IMR-90 (cell line): Measurements from ENCODE around the gene TNFSF12. TPM values are rescaled to one million over a fixed set of nuclear protein-coding genes. Genes with fewer than 3 reads are reported as not detected.

Experiments
- ATAC-seq: fragments of 200-7000 bp; cut with Tn5 transposase; 2 replicates; pipeline ENCODE4 v1.9.1; 2020; ENCODE audit warnings: low read depth, mild to moderate bottlenecking, moderate library complexity
- BruUV-seq: library from RNA; stranded (reverse); fragments of 400-500 nt; replicated peaks from 2 replicates; lab custom pipeline; 2021; lab: Mats Ljungman, UMichigan
- CTCF ChIA-PET: fragments of 300-600 bp; formaldehyde crosslinking; extraction: SDS; loops from one replicate; lab custom pipeline; 2021; ENCODE audit warnings: antibody characterized with exemption; lab: Yijun Ruan, JAX
- POLR2A ChIA-PET: fragments of 300-600 bp; sonication (Branson Sonifier 250); formaldehyde crosslinking; loops from one replicate; lab custom pipeline; 2022; ENCODE audit warnings: antibody characterized with exemption; ENCODE audit not compliant: unreplicated experiment; lab: Charles Lee
- DNase-seq: peaks from one replicate; pipeline ENCODE4 v3.0.0; 2013
- H2AFZ ChIP-seq: replicated peaks from 2 replicates; pipeline ENCODE3; 2013; ENCODE audit warnings: low read length, mild to moderate bottlenecking; ENCODE audit not compliant: poor library complexity
- H2AK5ac ChIP-seq: 2 replicates; pipeline ENCODE4 v1.6.1; 2013; ENCODE audit warnings: low read depth, low read length, inconsistent platforms
- H2AK9ac ChIP-seq: replicated peaks from 2 replicates; pipeline ENCODE3; 2013; ENCODE audit warnings: mild to moderate bottlenecking, low read depth, low read length, moderate library complexity; ENCODE audit not compliant: poor library complexity
- H2BK120ac ChIP-seq: 2 replicates; pipeline ENCODE4 v1.6.1; 2013; ENCODE audit warnings: low read depth, low read length, inconsistent platforms
- H2BK15ac ChIP-seq: 3 replicates; pipeline ENCODE4 v1.6.1; 2013; ENCODE audit warnings: low read depth, low read length, inconsistent platforms
- H2BK20ac ChIP-seq: 2 replicates; pipeline ENCODE4 v1.6.1; 2013; ENCODE audit warnings: low read depth, mild to moderate bottlenecking, inconsistent platforms, low read length, moderate library complexity
- H2BK5ac ChIP-seq: 2 replicates; pipeline ENCODE4 v1.6.1; 2013; ENCODE audit warnings: mild to moderate bottlenecking, low read depth, low read length, inconsistent platforms; ENCODE audit not compliant: poor library complexity, severe bottlenecking
- H3K14ac ChIP-seq: replicated peaks from 2 replicates; pipeline ENCODE4 v1.6.1; 2013; ENCODE audit warnings: low read depth, low read length, inconsistent platforms
- H3K18ac ChIP-seq: 2 replicates; pipeline ENCODE4 v1.6.1; 2013; ENCODE audit warnings: low read depth, low read length, control low read depth
- H3K23ac ChIP-seq: 2 replicates; pipeline ENCODE4 v1.6.1; 2013; ENCODE audit warnings: low read depth, low read length, inconsistent platforms
- H3K27ac ChIP-seq: 2 replicates; pipeline ENCODE4 v1.5.1; 2013; ENCODE audit warnings: mild to moderate bottlenecking, control low read depth, low read length; ENCODE audit not compliant: insufficient read depth
- H3K27me3 ChIP-seq: 2 replicates; pipeline ENCODE4 v1.6.1; 2013; ENCODE audit warnings: low read length; ENCODE audit not compliant: control insufficient read depth, insufficient read depth
- H3K36me3 ChIP-seq: 2 replicates; pipeline ENCODE4 v1.6.1; 2013; ENCODE audit warnings: low read length, mixed read lengths; ENCODE audit not compliant: control insufficient read depth, insufficient read depth
- H3K4ac ChIP-seq: 2 replicates; pipeline ENCODE4 v1.6.1; 2013; ENCODE audit warnings: low read depth, low read length, inconsistent platforms
- H3K4me1 ChIP-seq: 2 replicates; pipeline ENCODE4 v1.6.1; 2013; ENCODE audit warnings: low read length, mixed read lengths; ENCODE audit not compliant: control insufficient read depth, insufficient read depth
- H3K4me2 ChIP-seq: 2 replicates; pipeline ENCODE4 v1.6.1; 2013; ENCODE audit warnings: low read depth, mild to moderate bottlenecking, control low read depth, low read length, moderate library complexity
- H3K4me3 ChIP-seq: 2 replicates; pipeline ENCODE4 v1.5.1; 2013; ENCODE audit warnings: low read depth, mild to moderate bottlenecking, control low read depth, low read length, moderate library complexity; ENCODE audit not compliant: insufficient read depth
- H3K56ac ChIP-seq: 2 replicates; pipeline ENCODE4 v1.6.1; 2013; ENCODE audit warnings: low read length, inconsistent platforms; ENCODE audit not compliant: insufficient read depth; ENCODE audit errors: extremely low read depth
- H3K79me1 ChIP-seq, 2 experiments: 2 replicates each; pipeline ENCODE4 v1.6.1; 2013; ENCODE audit warnings: low read length in 2 of 2, inconsistent platforms in 1 of 2, low read depth in 1 of 2
- H3K9ac ChIP-seq: 2 replicates; pipeline ENCODE4 v1.6.1; 2013; ENCODE audit warnings: low read depth, low read length, control low read depth
- H3K9me1 ChIP-seq: 2 replicates; pipeline ENCODE4 v1.6.1; 2013; ENCODE audit warnings: low read length, inconsistent platforms; ENCODE audit not compliant: insufficient read depth
- H3K9me3 ChIP-seq: 2 replicates; pipeline ENCODE4 v1.6.1; 2013; ENCODE audit warnings: low read length; ENCODE audit not compliant: control insufficient read depth, insufficient read depth
- H4K20me1 ChIP-seq: 2 replicates; pipeline ENCODE4 v1.6.1; 2013; ENCODE audit warnings: low read length, inconsistent platforms; ENCODE audit not compliant: insufficient read depth
- H4K5ac ChIP-seq: 2 replicates; pipeline ENCODE4 v1.6.1; 2013; ENCODE audit warnings: mild to moderate bottlenecking, low read depth, low read length, control low read depth
- H4K8ac ChIP-seq, 2 experiments: 2 replicates each; pipeline ENCODE4 v1.6.1; 2013; ENCODE audit warnings: low read depth in 2 of 2, low read length in 2 of 2, control low read depth in 1 of 2, inconsistent platforms in 1 of 2
- H4K91ac ChIP-seq: 2 replicates; pipeline ENCODE4 v1.6.1; 2013; ENCODE audit warnings: low read depth, low read length, inconsistent platforms; ENCODE audit not compliant: insufficient read depth
- BHLHE40 ChIP-seq: fragments of 150-350 bp; IDR thresholded peaks from 2 replicates; pipeline ENCODE4 v1.6.1; 2016; ENCODE audit warnings: mild to moderate bottlenecking, low read depth, low read length
- CHD1 ChIP-seq: IDR thresholded peaks from 2 replicates; pipeline ENCODE4 v1.6.1; 2012; ENCODE audit warnings: low read depth, low read length, improper control_type of control experiment
- CTCF ChIP-seq: conservative IDR thresholded peaks from 2 replicates; pipeline ENCODE4 v1.5.1; 2012; ENCODE audit warnings: mild to moderate bottlenecking, low read depth, low read length, improper control_type of control experiment
- ELK1 ChIP-seq: fragments of 150-350 bp; IDR thresholded peaks from 2 replicates; pipeline ENCODE4 v1.6.1; 2016; ENCODE audit warnings: low read depth, mild to moderate bottlenecking, low read length, moderate library complexity, borderline replicate concordance
- FOS ChIP-seq: fragments of 150-350 bp; IDR thresholded peaks from 2 replicates; pipeline ENCODE4 v1.6.1; 2016; ENCODE audit warnings: low read depth, low read length
- MAFK ChIP-seq: IDR thresholded peaks from 2 replicates; pipeline ENCODE4 v1.6.1; 2012; ENCODE audit warnings: low read depth, low read length, improper control_type of control experiment
- MAZ ChIP-seq: IDR thresholded peaks from 2 replicates; pipeline ENCODE4 v1.6.1; 2012; ENCODE audit warnings: low read depth, mild to moderate bottlenecking, low read length, improper control_type of control experiment, moderate library complexity, borderline replicate concordance
- MXI1 ChIP-seq: IDR thresholded peaks from 2 replicates; pipeline ENCODE4 v1.6.1; 2012; ENCODE audit warnings: low read depth, mild to moderate bottlenecking, low read length, moderate library complexity, borderline replicate concordance
- NFE2L2 ChIP-seq: fragments of 150-350 bp; IDR thresholded peaks from 2 replicates; pipeline ENCODE4 v1.6.1; 2016; ENCODE audit warnings: low read depth, mild to moderate bottlenecking, low read length
- POLR2A ChIP-seq: IDR thresholded peaks from 2 replicates; pipeline ENCODE4 v1.6.1; 2012; ENCODE audit warnings: mild to moderate bottlenecking, low read depth, low read length
- RAD21 ChIP-seq: IDR thresholded peaks from 2 replicates; pipeline ENCODE4 v1.6.1; 2012; ENCODE audit warnings: low read length, improper control_type of control experiment
- RCOR1 ChIP-seq: IDR thresholded peaks from 2 replicates; pipeline ENCODE4 v1.6.1; 2012; ENCODE audit warnings: mild to moderate bottlenecking, low read length, improper control_type of control experiment; ENCODE audit not compliant: insufficient replicate concordance
- SMC3 ChIP-seq: fragments of 150-350 bp; IDR thresholded peaks from 2 replicates; pipeline ENCODE4 v1.6.1; 2016; ENCODE audit warnings: low read depth, mild to moderate bottlenecking, antibody characterized with exemption, low read length, moderate library complexity
- USF2 ChIP-seq: fragments of 150-350 bp; IDR thresholded peaks from 2 replicates; pipeline ENCODE4 v1.6.1; 2017; ENCODE audit warnings: mild to moderate bottlenecking, antibody characterized with exemption, low read length, low read depth
- WGBS, 2 experiments: methylation state at CpG; one replicate each; pipeline versions ENCODE4 v1.1.5 to v1.1.7; 2013; ENCODE audit warnings: missing lambda C conversion rate in 2 of 2; ENCODE audit not compliant: insufficient read length in 1 of 2; ENCODE audit errors: extremely low coverage in 2 of 2; 5-methylcytosine and 5-hydroxymethylcytosine counted together
- dilution Hi-C: fragments of 300-500 bp; cut with HindIII; formaldehyde crosslinking; loops from one replicate; pipeline ENCODE4 v1.14.3; 2018; ENCODE audit warnings: low sequenced_read_pairs; ENCODE audit not compliant: unreplicated experiment
- in situ Hi-C: fragments of 300-500 bp; cut with MboI; formaldehyde crosslinking; loops from 3 replicates; pipeline ENCODE4 v1.14.3; 2019; ENCODE audit warnings: low sequenced_read_pairs, inconsistent platforms, mixed read lengths
- intact Hi-C: fragments of 100-400 bp; cut with micrococcal nuclease; formaldehyde crosslinking; loops from 2 replicates; pipeline ENCODE4 v1.10.0; 2022
- polyA plus RNA-seq, 3 experiments: library from polyadenylated mRNA; depleted of rRNA; stranded (reverse); fragments of >200 nt; gene quantifications; 2 replicates each; pipeline ENCODE4 v1.2.3, GENCODE V29; 2012; ENCODE audit warnings: low replicate concordance in 1 of 3
- total RNA-seq: library from RNA; depleted of rRNA; stranded (reverse); fragments of >200 nt; gene quantifications from 2 replicates; pipeline ENCODE4 v1.2.3, GENCODE V29; 2012

Gene TNFSF12
- total and polyA plus RNA-seq, 2 of the 4 experiments (the other 2 are of a cell fraction): 2.7 to 22.0 TPM

- Histone ChIP-seq H4K8ac (peak overlapping the region; percentile 73 to 91), H3K27ac (peak overlapping the region; percentile 84), H2AK5ac (peak overlapping the region; percentile 98), H2BK120ac (no peak overlapping the region), H3K4ac (peak overlapping the region; percentile 31), H3K9me3 (no peaks in the 10 kb centered on the region), H2AK9ac (peak overlapping the region; percentile 100), H3K36me3 (peaks cover 20% of the 10 kb centered on the region), H3K4me1 (peaks cover 9% of the 10 kb centered on the region), H3K14ac (0 out of 2 replicates have a peak overlapping the region, but pooled peaks have one; percentile 31), H2BK5ac (no peak overlapping the region), H3K9ac (peak overlapping the region; percentile 74), H3K18ac (no peak overlapping the region), H3K4me3 (peak overlapping the region; percentile 79), H3K79me1 (peaks cover 24 to 30% of the 10 kb centered on the region in 2 experiments), H2BK15ac (peak overlapping the region; percentile 51; the same call in 1 of the 3 replicates), H4K5ac (peak overlapping the region; percentile 18), H2BK20ac (no peak overlapping the region), H3K23ac (peak overlapping the region; percentile 39; the same call in 1 of the 2 replicates), H3K56ac (peak overlapping the region; percentile 68; the same call in 1 of the 2 replicates), H3K9me1 (no peaks in the 10 kb centered on the region), H4K20me1 (no peaks in the 10 kb centered on the region), H3K27me3 (no peaks in the 10 kb centered on the region), H2AFZ (peak overlapping the region; percentile 99), H3K4me2 (peak overlapping the region; percentile 98), H4K91ac (peak overlapping the region; percentile 54)
- WGBS, 2 experiments: 0% methylated on average over 13 of the region's 32 CpGs; no CpG with 5 or more reads in 1 of the 2 experiments
- POLR2A ChIA-PET: interaction anchor here (0.9 to 1.1 kb wide), 2 partner anchors 23 to 83 kb away, joined by 3 to 4 read pairs; no protein-coding TSS in a partner anchor
- CTCF ChIA-PET: interaction anchor here (0.7 to 2.8 kb wide), 20 partner anchors 8 to 206 kb away, joined by 3 to 24 read pairs (median 4); partner anchors contain the start of genes MPDU1 and TMEM95
- dilution Hi-C loops (no loop called here), intact Hi-C loops (loop anchor here (1.0 to 10.0 kb wide), 8 partner anchors 47 to 516 kb away; partner anchors contain the start of genes KCTD11, NEURL4, POLR2A and SLC16A11), in situ Hi-C loops (no loop called here)
- DNase-seq: peak; percentile 76
- BruUV-seq: no TSS peak
- peak; percentile 72 for ATAC-seq
- TF ChIP-seq SMC3: peak; percentile 58
- TF ChIP-seq FOS: no peak
- no peak for TF ChIP-seq NFE2L2
- TF ChIP-seq USF2: no peak
- no peak for TF ChIP-seq CHD1
- TF ChIP-seq POLR2A: no peak
- TF ChIP-seq RCOR1: no peak
- peak; percentile 56; the same call in 1 of the 2 replicates for TF ChIP-seq MAZ
- no peak for TF ChIP-seq MAFK
- TF ChIP-seq MXI1: peak; percentile 79; the same call in 1 of the 2 replicates
- no peak for TF ChIP-seq ELK1
- peak; percentile 18; the same call in 1 of the 2 replicates for TF ChIP-seq BHLHE40
- peak; percentile 85 for TF ChIP-seq RAD21
- peak; percentile 94 for TF ChIP-seq CTCF
Observed at GRCh38 chr17:7561028-7561575, 12.2 kb downstream of the TNFSF12 start.
